Measurements from ENCODE around the gene ENO1.
"Not testable (repeated sequence)": the region's sequence is repeated elsewhere in the genome, so short reads cannot be mapped to it uniquely, and the experiment has no call there.

The ENO1 gene

GRCh38 chr1:8896775-8897174 is 18.3 kb upstream of the ENO1 start:
- DNase-seq (ENCODE audit: low read depth, low spot score), result not testable (repeated sequence)

- no peak for DNase-seq (ENCODE audit: low read depth, low spot score)
Measured at GRCh38 chr1:8892026-8892425, 13.5 kb upstream of the ENO1 start.

GRCh38 chr1:8891401-8891800 is 12.9 kb upstream of the ENO1 start:
- DNase-seq (ENCODE audit: low read depth, low spot score), result no peak

- peak; percentile 22 for DNase-seq (ENCODE audit: low read depth, low spot score)
Measured at GRCh38 chr1:8889925-8890785, 11.7 kb upstream of the ENO1 start.

GRCh38 chr1:8889103-8889846 is 10.8 kb upstream of the ENO1 start:
- no peak for DNase-seq (ENCODE audit: low read depth, low spot score)

- no peak for DNase-seq (ENCODE audit: low read depth, low spot score)
Measured at GRCh38 chr1:8886589-8886988, 8.1 kb upstream of the ENO1 start.

GRCh38 chr1:8886031-8886524 is 7.6 kb upstream of the ENO1 start:
- not testable (repeated sequence) for DNase-seq (ENCODE audit: low read depth, low spot score)

GRCh38 chr1:8884105-8884504 is 5.6 kb upstream of the ENO1 start:
- peak; percentile 72 for DNase-seq (ENCODE audit: low read depth, low spot score)

- DNase-seq (ENCODE audit: low read depth, low spot score), result peak; percentile 72
Measured at GRCh38 chr1:8883491-8883890, 5.0 kb upstream of the ENO1 start.

GRCh38 chr1:8879922-8880676 is 1.6 kb upstream of the ENO1 start:
- DNase-seq (ENCODE audit: low read depth, low spot score), result peak; percentile 78

- DNase-seq (ENCODE audit: low read depth, low spot score), result no peak
Measured at GRCh38 chr1:8879464-8879921, 1.0 kb upstream of the ENO1 start.

- DNase-seq (ENCODE audit: low read depth, low spot score), result peak; percentile 99
Measured at GRCh38 chr1:8878698-8879463, 395 bp upstream of the ENO1 start.

- DNase-seq (ENCODE audit: low read depth, low spot score), result no peak
Measured at GRCh38 chr1:8876087-8876486, 2.4 kb downstream of the ENO1 start.

- no peak for DNase-seq (ENCODE audit: low read depth, low spot score)
Measured at GRCh38 chr1:8875216-8875861, 3.1 kb downstream of the ENO1 start.

GRCh38 chr1:8874230-8875201 is 4.0 kb downstream of the ENO1 start:
- DNase-seq (ENCODE audit: low read depth, low spot score), result no peak

- peak; percentile 86 for DNase-seq (ENCODE audit: low read depth, low spot score)
Measured at GRCh38 chr1:8873506-8874229, 4.8 kb downstream of the ENO1 start.

GRCh38 chr1:8873001-8873400 is 5.5 kb downstream of the ENO1 start:
- DNase-seq (ENCODE audit: low read depth, low spot score), result no peak

GRCh38 chr1:8871965-8872399 is 6.5 kb downstream of the ENO1 start:
- DNase-seq (ENCODE audit: low read depth, low spot score), result no peak

GRCh38 chr1:8871539-8871935 is 6.9 kb downstream of the ENO1 start:
- peak; percentile 65 for DNase-seq (ENCODE audit: low read depth, low spot score)

All from ELF-1 (cell line).